HG02870 (cell line): ENCODE results near the gene AOAH.

Experiments used
- ATAC-seq: cut with Tn5 transposase; IDR thresholded peaks from one replicate; pipeline ENCODE4 v1.9.1; 2021; ENCODE audit warnings: mild to moderate bottlenecking, moderate library complexity; ENCODE audit not compliant: unreplicated experiment

AOAH gene

DNA sequence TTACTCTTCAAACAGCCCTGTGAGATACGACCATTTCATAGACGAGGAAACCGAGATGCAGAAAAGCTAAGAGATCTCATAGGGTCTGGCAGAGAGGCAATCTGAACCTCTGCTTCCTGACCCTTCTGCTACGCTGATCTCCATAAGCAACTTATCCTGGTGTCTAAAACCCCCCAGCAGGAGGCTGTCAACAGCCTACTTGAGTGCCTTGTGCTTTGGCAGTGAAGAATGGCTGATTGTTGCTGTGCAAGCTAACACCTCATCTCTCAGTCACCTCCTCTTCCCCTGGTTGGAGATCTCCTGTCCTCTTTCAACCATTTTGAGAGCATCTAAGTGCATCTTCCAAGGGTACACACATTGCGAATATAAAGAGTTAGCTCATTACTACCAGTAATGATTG, 86.2 kb downstream of the AOAH start:
- ATAC-seq: no peak

DNA sequence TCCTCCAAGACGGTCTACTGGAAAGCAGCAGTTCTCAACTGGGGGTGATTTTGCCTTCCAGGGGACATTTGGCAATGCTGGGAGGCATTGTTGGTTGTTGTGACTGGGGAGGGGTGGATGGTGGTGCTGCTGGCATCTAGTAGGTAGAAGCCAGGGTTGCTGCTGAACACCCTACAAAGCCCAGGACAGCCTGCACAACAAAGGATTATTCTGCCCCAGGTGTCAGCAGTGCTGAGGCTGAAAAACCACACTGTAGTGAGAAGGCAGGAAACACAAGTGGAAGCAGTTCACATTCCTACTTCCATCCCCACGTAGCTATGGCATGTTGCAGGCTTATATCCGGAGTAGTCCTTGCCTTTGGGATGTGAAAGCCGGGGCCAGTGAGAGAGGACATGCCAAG, 86.9 kb downstream of the AOAH start:
- no peak for ATAC-seq

- no peak for ATAC-seq
These were observed 88.2 kb downstream of the AOAH start for GRCh38 chr7:36636126-36636525.

GRCh38 chr7:36635091-36635490, 89.2 kb downstream of the AOAH start:
- no peak for ATAC-seq

DNA sequence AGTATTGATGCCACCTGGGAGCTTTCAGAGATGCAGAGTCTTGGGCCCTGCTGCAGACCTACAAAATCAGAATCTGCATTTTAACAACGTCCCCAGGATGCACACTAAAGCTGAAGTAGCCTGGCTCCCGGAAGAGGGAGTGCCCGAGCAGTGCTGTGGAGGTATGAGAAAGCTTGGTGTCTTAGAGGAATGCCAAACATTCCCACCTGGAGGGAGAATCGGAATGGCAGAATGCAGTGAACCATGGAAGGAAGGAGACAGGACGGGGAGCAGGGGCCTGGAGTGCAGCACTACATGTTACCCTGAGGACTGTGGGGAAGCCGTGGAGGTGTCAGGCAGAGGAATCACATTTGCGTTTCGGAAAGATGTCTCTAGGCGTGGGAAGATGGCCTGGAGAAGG, 90.9 kb downstream of the AOAH start:
- ATAC-seq: no peak

DNA sequence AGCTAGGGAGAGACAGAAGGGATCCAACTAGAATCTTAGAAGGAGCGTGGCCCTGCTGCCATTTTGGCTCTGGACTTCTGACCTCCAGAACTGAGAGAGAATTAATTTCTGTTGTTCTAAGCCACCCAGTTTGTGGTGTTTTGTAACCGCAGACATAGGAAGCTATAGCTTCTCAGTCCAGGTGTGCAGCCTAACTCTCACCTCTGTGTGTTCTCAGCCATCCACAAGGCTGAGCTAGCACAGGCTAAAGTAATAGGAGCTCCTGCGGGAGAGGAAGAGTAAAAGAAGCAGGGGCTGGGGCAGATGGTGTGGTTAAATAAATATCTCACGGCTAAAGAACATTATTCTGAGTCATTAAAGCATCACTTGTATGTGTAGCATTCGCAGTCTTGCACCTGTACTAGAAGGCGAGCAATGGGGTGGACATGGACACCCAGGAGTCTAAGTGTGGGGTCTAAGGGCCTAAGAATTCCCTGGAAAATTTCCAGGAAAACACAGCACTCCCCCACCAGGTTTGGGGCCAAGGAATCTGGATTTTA, 94.1 kb downstream of the AOAH start:
- no peak for ATAC-seq

DNA sequence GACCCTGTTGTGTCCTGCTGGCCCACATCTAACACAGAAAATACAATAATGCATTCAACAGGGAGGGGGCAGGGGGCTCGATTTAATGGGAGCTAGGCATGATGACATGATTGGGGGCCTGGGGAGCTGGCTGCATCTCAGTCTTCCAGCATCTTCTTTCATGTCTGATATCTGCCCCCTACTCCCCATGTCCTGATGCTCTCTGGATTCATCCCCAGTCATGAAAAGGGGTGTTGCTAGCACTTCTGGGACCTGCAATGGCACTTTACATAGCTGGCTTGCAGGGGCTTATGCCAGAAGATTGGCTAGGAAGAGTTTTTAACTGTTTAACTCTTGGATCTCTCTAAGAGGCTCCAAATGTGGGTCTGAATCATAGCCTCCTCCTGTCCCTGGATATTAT, 94.9 kb downstream of the AOAH start:
- no peak for ATAC-seq

DNA sequence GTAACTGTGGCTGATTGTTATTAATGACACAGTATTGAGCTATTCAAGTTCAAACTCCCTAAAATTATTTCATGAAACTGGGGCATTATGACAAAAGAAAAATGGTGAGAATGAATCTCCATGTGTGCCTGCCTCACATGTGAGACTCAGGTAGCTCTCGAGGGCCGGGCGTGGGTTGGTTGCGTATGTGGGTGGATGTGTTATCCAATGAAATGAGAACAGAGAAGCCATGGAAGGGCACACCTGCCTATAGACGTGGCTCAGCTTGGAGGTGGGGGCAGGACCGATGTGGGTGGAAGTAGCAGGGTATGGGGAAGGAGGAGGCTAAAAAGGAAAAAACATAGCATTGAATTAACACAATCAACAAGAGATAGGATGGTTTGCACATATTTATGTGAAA, 96.5 kb downstream of the AOAH start:
- ATAC-seq: no peak

DNA sequence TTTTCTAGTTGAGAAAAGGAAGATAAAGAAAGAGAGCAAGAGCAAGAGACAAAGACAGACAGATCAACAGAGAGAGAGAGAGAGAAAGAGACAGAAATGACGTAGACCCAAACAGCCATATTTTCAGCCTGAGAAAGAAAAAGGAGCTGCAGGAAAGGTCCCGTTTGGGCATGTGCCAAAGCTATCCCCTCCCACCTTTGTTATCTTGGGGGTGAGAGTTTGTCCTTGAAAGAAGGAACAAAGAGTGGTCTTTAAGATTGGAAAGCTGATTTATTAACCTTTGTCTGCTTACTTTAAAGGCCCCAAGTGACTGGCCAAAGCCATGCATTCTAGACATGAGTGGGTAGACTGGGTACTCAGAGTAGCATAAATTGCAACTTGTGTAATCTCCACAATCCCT, 98.2 kb downstream of the AOAH start:
- no peak for ATAC-seq

DNA sequence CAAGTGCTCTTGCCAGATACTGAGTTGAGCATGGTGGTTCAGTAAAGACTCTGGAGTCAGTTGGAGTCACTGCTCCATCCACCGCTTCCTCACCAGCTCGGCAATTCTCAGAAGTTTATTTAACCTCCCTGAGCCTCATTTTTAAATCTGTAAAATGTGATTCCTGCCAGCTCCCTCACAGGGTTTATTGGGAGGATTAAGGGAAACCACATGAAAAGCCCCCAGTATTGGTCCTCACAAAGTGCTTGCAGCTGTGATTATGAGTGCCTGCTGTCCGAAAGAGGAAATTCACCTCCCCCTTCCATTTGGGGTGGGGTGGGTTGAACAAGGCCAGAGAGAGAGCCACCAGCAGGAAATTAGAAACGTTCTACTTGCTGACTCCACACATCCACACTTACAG, 99.0 kb downstream of the AOAH start:
- ATAC-seq: no peak

DNA sequence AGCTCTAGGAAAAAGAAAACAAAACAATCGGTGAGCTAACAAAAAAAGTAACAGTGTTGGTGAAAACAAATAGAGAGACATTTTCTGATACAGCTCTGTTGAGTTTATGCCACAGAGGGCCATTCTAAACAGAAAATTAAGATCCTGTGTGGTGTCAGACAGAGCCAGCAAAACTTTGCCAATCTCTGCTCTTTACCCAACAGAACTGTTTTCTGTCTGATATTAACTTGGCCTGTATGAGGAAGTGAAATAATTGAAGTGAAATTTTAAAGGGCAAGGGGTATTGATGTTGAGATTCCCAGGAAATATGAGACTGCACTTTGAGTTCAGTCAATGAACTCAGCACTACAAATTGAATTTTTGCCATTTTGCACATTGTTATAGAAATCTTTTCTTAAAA, 101.0 kb downstream of the AOAH start:
- ATAC-seq: no peak

GRCh38 chr7:36621396-36621795, 102.9 kb downstream of the AOAH start:
- no peak for ATAC-seq

DNA sequence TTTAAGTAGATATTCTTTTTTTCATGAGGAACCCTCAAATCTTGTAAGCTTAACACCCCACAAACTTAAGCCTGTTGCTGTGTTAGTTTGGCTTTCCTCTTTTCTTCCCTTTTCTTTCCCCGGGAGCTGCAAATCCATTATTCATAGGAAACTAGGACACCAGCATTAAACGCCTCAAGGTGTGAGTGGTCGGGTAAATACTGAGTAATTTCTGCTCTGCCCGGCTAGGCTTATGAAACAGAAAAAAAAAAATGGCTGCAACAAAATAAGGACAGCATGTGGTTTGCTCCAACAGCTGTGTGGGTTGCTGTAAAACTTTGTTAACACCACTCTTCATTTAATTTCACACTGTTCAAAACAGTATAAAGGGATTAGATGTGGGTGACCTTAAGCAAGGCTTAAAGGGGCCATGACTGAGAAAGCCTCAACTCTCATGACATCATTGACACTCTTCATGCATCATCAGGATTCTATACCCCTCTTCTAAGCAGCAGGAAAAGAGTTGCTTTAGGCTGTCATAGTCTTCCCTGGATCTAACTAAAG, 104.1 kb downstream of the AOAH start:
- ATAC-seq: no peak

GRCh38 chr7:36617408-36617807, 106.9 kb downstream of the AOAH start:
- ATAC-seq: no peak

DNA sequence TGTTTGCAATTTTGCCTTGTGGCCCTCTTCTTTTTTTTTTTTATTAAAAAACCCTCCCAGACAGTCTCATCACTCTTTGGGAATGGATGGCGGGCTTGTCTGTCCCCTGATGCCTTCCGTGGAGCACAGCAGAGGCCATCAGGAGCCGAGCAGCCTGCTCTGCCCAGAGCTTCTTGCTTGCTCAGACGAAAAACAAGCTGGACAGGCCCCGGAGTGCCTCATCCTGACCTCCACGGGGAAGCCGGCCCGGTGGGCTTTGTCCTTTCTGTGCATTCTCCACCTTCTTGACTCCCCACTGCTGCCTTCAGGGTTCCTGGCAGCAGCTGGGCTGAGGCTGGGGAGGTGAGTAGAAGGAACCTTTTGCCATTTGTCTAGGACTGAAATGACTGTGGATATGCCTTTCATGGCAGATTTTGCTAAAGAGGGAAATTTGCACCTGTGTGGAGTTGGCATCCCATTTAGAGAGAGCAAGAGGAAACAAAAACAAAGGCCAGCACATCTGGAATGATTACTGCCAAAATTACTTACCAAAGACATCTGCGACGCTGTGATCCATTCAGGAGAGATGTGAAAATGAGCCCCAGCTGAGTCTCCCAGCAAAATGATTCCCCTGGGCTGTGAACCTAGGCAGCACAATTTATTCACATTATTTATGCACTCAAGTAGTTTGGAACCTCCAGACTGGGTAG, 108.3 kb downstream of the AOAH start:
- no peak for ATAC-seq

DNA sequence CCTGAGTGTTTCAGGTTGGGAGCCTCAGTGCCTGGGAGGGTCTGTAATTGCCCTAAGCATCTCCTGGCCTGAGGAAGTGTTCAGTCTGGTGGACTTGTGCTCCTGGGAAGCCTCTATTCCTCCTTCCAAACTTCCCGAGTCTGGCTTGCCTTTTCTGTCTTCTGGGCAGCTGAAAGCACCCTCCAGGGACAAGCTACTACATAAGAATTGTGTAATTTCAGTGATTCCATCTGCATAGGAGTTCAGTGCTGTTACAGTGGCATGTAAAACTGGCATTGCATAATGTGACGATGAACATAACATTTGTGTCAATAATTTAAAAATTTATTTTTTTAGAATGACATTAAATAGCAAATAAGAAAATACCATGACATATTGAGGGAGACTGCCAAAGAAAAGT, 109.3 kb downstream of the AOAH start:
- no peak for ATAC-seq

GRCh38 chr7:36613031-36613614, 111.2 kb downstream of the AOAH start:
- ATAC-seq: no peak

DNA sequence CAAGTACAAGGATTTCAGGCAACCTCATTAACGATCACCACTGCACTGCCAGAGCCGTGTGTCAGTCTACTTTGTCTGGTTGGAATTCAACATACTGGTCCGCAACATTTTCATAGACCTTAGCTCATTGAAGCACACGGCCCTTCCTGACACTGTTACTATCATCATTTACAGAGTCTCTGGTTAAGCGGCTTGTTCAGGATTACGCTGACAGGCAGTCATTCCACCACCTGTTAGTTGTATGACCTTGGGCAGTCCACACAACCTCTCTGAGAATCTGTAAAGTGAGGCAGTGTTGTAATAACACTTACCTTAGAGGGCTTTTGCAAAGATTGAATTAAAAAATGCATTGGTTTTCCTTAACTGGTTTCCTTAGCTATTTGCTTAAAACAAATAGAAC, 112.6 kb downstream of the AOAH start:
- ATAC-seq: no peak

DNA sequence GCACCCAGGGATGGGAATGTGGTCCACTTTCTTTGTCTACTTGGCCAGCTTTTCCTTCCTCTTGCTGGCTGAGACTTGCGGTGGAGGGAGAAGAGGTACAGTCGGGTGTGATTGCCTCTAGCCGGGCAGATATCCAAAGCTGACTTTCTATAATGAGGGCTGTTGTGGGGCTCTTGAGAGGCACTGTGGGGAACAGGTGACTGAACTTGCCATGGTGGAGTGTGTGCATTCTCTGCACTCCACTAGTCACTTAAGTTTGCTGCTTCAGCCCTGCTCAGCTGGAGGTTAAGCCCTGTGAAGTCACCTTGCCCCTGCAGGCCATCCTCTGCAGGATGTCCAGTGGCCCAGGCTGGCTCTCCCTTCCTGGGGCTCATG, 116.6 kb downstream of the AOAH start:
- no peak for ATAC-seq

GRCh38 chr7:36606976-36607720, 117.1 kb downstream of the AOAH start:
- no peak for ATAC-seq

GRCh38 chr7:36606153-36606975, 117.9 kb downstream of the AOAH start:
- no peak for ATAC-seq
